GM13976 (cell line): ENCODE results near the gene SEC14L5.

Experiments used
- DNase-seq: peaks from one replicate; pipeline ENCODE4 v3.0.0; 2012; ENCODE audit warnings: low spot score
- in situ Hi-C: fragments of 300-500 bp; cut with MboI; formaldehyde crosslinking; loops from one replicate; pipeline ENCODE4 v1.12.0; 2022; ENCODE audit warnings: low sequenced_read_pairs, mixed read lengths, inconsistent platforms; ENCODE audit not compliant: unreplicated experiment
- TF ChIP-seq, protein P1 (sequence below): IDR thresholded peaks from 2 replicates; pipeline ENCODE4 v1.5.1; 2012; ENCODE audit warnings: borderline replicate concordance, mild to moderate bottlenecking; ENCODE audit not compliant: insufficient read depth; ENCODE audit errors: extremely low read depth, missing control alignments, control extremely low read depth

Gene SEC14L5

DNA sequence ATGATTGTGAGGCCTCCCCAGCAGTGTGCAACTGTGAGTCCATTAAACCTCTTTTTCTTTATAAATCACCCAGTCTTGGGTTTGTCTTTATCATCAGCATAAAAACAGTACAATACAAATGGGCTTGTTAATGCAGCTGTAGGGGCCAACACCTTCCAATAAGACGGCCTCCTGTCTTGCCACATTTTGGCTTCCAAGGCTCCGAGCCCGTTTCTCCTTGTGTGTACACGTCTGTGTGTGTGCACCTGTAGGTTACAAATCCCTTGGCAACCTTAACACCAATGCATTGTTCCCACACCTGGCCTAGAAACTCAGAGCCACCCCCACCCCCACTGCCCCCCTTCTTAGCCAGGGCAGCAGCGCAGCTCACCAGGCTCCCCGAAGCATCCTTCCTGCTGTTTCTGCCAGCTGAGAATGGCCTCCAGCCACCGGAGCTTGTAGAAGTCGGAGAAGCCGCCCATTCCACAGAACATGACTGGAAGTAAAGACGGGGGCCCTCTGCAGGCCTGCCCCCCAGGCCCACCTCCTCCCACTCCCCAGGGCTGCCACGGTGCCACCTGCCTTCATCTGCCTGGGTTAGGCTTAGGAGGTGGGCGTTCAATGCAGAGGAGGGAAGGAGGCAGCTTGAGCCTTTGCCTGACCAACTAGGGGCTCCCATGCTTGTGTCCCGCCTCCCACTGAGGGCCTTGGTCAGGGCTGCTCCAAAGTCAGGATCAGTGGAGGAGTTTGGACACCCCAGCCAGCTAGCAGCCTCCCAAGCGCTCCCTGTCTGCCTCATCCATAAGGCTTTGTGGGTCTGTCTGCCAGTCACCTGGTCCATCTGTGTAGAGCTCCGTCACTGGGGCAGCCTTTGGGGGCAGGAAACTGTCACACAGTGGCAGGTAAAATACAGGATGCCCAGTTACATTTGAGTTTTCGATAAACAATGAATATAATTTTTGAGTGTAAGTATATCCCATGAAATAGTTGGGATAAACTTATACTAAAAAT, 97.0 kb downstream of the SEC14L5 start:
- TF ChIP-seq, protein P1, sequence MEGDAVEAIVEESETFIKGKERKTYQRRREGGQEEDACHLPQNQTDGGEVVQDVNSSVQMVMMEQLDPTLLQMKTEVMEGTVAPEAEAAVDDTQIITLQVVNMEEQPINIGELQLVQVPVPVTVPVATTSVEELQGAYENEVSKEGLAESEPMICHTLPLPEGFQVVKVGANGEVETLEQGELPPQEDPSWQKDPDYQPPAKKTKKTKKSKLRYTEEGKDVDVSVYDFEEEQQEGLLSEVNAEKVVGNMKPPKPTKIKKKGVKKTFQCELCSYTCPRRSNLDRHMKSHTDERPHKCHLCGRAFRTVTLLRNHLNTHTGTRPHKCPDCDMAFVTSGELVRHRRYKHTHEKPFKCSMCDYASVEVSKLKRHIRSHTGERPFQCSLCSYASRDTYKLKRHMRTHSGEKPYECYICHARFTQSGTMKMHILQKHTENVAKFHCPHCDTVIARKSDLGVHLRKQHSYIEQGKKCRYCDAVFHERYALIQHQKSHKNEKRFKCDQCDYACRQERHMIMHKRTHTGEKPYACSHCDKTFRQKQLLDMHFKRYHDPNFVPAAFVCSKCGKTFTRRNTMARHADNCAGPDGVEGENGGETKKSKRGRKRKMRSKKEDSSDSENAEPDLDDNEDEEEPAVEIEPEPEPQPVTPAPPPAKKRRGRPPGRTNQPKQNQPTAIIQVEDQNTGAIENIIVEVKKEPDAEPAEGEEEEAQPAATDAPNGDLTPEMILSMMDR: no peak
- no peak for DNase-seq
- in situ Hi-C loops: no loop called here

DNA sequence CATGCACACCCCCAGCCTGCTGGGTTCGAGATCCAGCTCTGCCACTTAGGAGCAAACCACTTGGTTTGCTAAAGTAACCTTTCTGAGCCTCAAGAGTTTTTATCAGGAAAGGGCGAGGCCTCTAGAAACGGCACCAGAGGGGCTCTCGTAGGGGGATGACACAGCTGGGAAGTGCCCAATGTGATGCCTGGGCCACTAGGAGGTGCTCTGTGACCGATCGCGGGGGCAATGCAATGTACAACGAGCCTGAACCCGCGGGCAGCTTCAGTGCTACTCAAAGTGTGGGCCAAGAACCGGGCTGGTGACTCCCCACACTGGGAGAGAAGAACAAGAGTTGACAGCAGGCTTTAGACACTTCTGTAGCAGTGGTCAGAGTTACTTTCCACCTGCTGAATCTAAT, 98.2 kb downstream of the SEC14L5 start:
- TF ChIP-seq, protein P1: peak; percentile 50
- peak; percentile 78 for DNase-seq
- in situ Hi-C loops: no loop called here

DNA sequence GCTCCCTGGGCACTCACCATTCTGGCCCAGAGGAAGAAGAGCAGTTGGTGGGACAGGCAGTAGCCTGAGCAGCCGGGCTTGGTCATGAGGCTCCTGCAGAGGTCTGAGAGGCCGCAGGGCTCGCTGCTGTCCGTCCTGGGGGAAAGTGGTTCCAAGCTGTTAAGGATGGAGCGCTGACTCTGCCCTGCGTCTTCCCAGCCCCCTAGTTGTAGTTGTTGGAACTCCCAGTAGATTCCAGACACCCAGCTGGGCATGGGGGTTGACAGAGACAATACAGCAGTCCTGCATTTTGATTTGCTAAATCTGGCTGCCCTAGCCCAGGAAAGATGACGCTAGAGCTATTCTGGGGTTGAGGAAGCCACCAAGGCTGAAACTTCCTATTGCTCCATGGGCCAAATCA, 100.3 kb downstream of the SEC14L5 start:
- TF ChIP-seq, protein P1: no peak
- in situ Hi-C loops: no loop called here
- no peak for DNase-seq

DNA sequence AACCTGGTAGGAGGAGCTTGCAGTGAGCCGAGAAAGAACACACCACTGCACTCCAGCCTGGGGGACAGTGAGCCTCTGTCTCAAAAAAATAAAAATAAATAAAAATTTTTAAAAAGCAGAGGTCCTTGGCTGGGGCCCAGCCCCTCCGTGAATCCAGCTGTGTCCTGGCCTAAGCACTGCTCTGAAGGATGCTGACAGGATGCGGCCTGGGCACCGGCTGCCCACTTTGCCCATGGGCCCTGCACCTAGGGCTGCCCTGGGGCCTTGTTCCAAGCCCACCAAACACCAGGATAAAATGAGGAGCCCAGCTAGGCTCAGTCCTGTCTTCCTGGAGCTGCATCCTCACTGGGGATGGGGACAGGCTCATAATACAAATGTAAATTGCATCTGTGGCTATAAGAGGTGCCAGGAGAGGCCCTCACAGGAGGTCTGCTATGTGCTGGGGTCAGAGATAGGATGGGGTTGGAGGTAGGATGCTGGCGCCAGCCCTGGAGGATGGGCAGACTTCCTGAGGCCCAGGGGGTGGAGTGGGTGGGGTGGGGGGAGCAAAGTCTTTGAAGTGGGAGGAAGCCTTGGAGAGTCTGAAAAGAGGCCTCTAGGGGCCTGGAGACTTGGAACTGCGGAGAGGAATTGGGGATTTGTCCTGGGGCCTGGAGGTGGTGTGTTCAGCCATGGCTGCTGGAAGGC, 101.4 kb downstream of the SEC14L5 start:
- DNase-seq: no peak
- TF ChIP-seq, protein P1: no peak
- in situ Hi-C loops: no loop called here

GRCh38 chr16:5060073-5060641, 102.0 kb downstream of the SEC14L5 start:
- TF ChIP-seq, protein P1: no peak
- in situ Hi-C loops: no loop called here
- no peak for DNase-seq

GRCh38 chr16:5062051-5062450, 103.9 kb downstream of the SEC14L5 start:
- peak; percentile 75 for DNase-seq
- in situ Hi-C loops: no loop called here
- TF ChIP-seq, protein P1: no peak
